ENCODE results near the gene DCLRE1C. TPM values are rescaled to one million over a fixed set of nuclear protein-coding genes. Genes with fewer than 3 reads are reported as not detected.
"Not testable (repeated sequence)": the region's sequence is repeated elsewhere in the genome, so short reads cannot be mapped to it uniquely, and the experiment has no call there.

The DCLRE1C gene
- total and polyA plus RNA-seq, 4 experiments from 2014 or later = 12.3 to 34.9 (median 27.9) TPM

DNA sequence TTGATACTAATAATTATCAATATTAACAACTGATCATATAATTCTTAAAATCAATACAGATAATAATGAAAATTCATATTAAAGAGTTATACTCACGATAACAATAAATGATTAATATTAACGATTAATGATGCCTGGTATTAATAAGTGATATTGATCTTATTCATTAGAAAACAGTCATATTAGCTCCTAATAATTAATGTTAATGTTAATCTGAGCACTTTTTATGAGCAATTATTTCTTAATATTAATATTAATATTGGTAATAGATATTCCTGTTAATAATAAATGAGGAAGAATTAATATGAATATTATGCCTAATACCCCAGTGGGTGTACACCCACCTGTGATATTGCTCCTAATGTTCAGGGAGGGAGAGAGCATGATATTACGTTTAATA lies 28.8 kb upstream of the DCLRE1C start:
- no peaks in the 10 kb centered on the region for H3K4me1 ChIP-seq (ENCODE audit: insufficient read depth, low read length)
- DNase-seq = no peak
- no peaks in the 10 kb centered on the region for H3K36me3 Mint-ChIP-seq
- H3K27me3 Mint-ChIP-seq = peaks cover 0 to 9% of the 10 kb centered on the region in 2 donors
- no peaks in the 10 kb centered on the region for H3K9me3 ChIP-seq (ENCODE audit: control insufficient read depth in 1 of 2, low read length in 2 of 2)
- H3K27ac Mint-ChIP-seq = no peak overlapping the region
- ChIA-PET POLR2A (ENCODE audit: partially characterized antibody) (no interaction called here), CTCF (ENCODE audit: partially characterized antibody) (interaction anchor here (1.0 kb wide), 1 partner anchor 9 kb away, joined by 3 read pairs; no protein-coding TSS in a partner anchor)
- no peaks in the 10 kb centered on the region for H3K9me3 Mint-ChIP-seq
- no peak overlapping the region for H3K27ac ChIP-seq (ENCODE audit: low read depth, low read length)
- intact Hi-C loops (cut with micrococcal nuclease) = no loop called here
- no peak overlapping the region for H3K4me3 ChIP-seq (ENCODE audit: low read length in 2 of 2)
- no peaks in the 10 kb centered on the region for H3K27me3 ChIP-seq (ENCODE audit: insufficient read depth, low read length)
- no peaks in the 10 kb centered on the region for H3K4me1 Mint-ChIP-seq
- H3K36me3 ChIP-seq (ENCODE audit: insufficient read depth, low read length) = no peaks in the 10 kb centered on the region
- no peak overlapping the region for H3K4me3 Mint-ChIP-seq

- Histone ChIP-seq H3K27me3 (ENCODE audit: insufficient read depth, low read length) (no peaks in the 10 kb centered on the region), H3K9me3 (ENCODE audit: control insufficient read depth in 1 of 2, low read length in 2 of 2) (no peaks in the 10 kb centered on the region), H3K4me1 (ENCODE audit: insufficient read depth, low read length) (no peaks in the 10 kb centered on the region), H3K4me3 (ENCODE audit: low read length in 2 of 2) (no peak overlapping the region), H3K36me3 (ENCODE audit: insufficient read depth, low read length) (no peaks in the 10 kb centered on the region), H3K27ac (ENCODE audit: low read depth, low read length) (no peak overlapping the region)
- no peak for DNase-seq
- H3K9me3 Mint-ChIP-seq = no peaks in the 10 kb centered on the region
- H3K27ac Mint-ChIP-seq = peak overlapping the region in 1 of 7 donors; percentile 9
- H3K4me1 Mint-ChIP-seq = no peaks in the 10 kb centered on the region
- H3K4me3 Mint-ChIP-seq = no peak overlapping the region
- POLR2A ChIA-PET (ENCODE audit: partially characterized antibody) = no interaction called here
- peaks cover 13 to 24% of the 10 kb centered on the region in 2 donors for H3K27me3 Mint-ChIP-seq
- no peaks in the 10 kb centered on the region for H3K36me3 Mint-ChIP-seq
- CTCF ChIA-PET (ENCODE audit: partially characterized antibody) = no interaction called here
- intact Hi-C loops (cut with micrococcal nuclease) = no loop called here
Observed at GRCh38 chr10:14975672-14976273, 21.9 kb upstream of the DCLRE1C start.

GRCh38 chr10:14974153-14974998 lies 20.5 kb upstream of the DCLRE1C start:
- H3K27me3 ChIP-seq (ENCODE audit: insufficient read depth, low read length); H3K9me3 ChIP-seq (ENCODE audit: control insufficient read depth in 1 of 2, low read length in 2 of 2); DNase-seq; POLR2A ChIA-PET (ENCODE audit: partially characterized antibody); H3K9me3 Mint-ChIP-seq; H3K36me3 ChIP-seq (ENCODE audit: insufficient read depth, low read length); H3K4me1 Mint-ChIP-seq; intact Hi-C loops (cut with micrococcal nuclease); H3K4me1 ChIP-seq (ENCODE audit: insufficient read depth, low read length); H3K27ac Mint-ChIP-seq; H3K4me3 Mint-ChIP-seq; H3K36me3 Mint-ChIP-seq; H3K4me3 ChIP-seq (ENCODE audit: low read length in 2 of 2); H3K27ac ChIP-seq (ENCODE audit: low read depth, low read length): not testable (repeated sequence)
- H3K27me3 Mint-ChIP-seq = peaks cover 15 to 24% of the 10 kb centered on the region in 2 donors
- CTCF ChIA-PET (ENCODE audit: partially characterized antibody) = interaction anchor here (0.6 to 4.2 kb wide), 7 partner anchors 8 to 489 kb away, joined by 3 to 22 read pairs (median 3); partner anchors contain the start of genes DCLRE1C and MEIG1

- Mint-ChIP-seq H3K4me3 (no peak overlapping the region), H3K4me1 (peaks cover 0 to 6% (median 3%) of the 10 kb centered on the region in 4 donors), H3K27ac (no peak overlapping the region), H3K9me3 (no peaks in the 10 kb centered on the region), H3K36me3 (no peaks in the 10 kb centered on the region), H3K27me3 (peaks cover 13 to 21% of the 10 kb centered on the region in 2 donors)
- Histone ChIP-seq H3K27me3 (ENCODE audit: insufficient read depth, low read length) (no peaks in the 10 kb centered on the region), H3K36me3 (ENCODE audit: insufficient read depth, low read length) (no peaks in the 10 kb centered on the region), H3K27ac (ENCODE audit: low read depth, low read length) (no peak overlapping the region), H3K4me1 (ENCODE audit: insufficient read depth, low read length) (peaks cover 3% of the 10 kb centered on the region), H3K9me3 (ENCODE audit: control insufficient read depth in 1 of 2, low read length in 2 of 2) (no peaks in the 10 kb centered on the region), H3K4me3 (ENCODE audit: low read length in 2 of 2) (no peak overlapping the region)
- POLR2A ChIA-PET (ENCODE audit: partially characterized antibody) = interaction anchor here (1.1 to 1.3 kb wide), 2 partner anchors 12 to 93 kb away, joined by 3 read pairs; partner anchors contain the start of genes MEIG1 and SUV39H2
- intact Hi-C loops (cut with micrococcal nuclease) = loop anchor here (1.0 kb wide), 1 partner anchor 473 kb away; no protein-coding TSS in a partner anchor
- DNase-seq = peak in 4 of 5 donors; percentile 38 to 48 (median 44)
- CTCF ChIA-PET (ENCODE audit: partially characterized antibody) = interaction anchor here (0.5 to 4.2 kb wide), 21 partner anchors 9 to 776 kb away, joined by 3 to 22 read pairs (median 4); partner anchors contain the start of genes DCLRE1C, MEIG1 and SUV39H2
Observed at GRCh38 chr10:14971867-14972448, 18.1 kb upstream of the DCLRE1C start.

- H3K27ac ChIP-seq (ENCODE audit: low read depth, low read length) = no peak overlapping the region
- H3K4me3 Mint-ChIP-seq = no peak overlapping the region
- no peaks in the 10 kb centered on the region for H3K36me3 Mint-ChIP-seq
- DNase-seq = no peak
- intact Hi-C loops (cut with micrococcal nuclease) = no loop called here
- H3K4me1 ChIP-seq (ENCODE audit: insufficient read depth, low read length) = peaks cover 3% of the 10 kb centered on the region
- H3K9me3 Mint-ChIP-seq = peaks cover 0 to 3% (median 0%) of the 10 kb centered on the region in 8 donors
- H3K27ac Mint-ChIP-seq = no peak overlapping the region
- ChIA-PET POLR2A (ENCODE audit: partially characterized antibody) (no interaction called here), CTCF (ENCODE audit: partially characterized antibody) (no interaction called here)
- no peaks in the 10 kb centered on the region for H3K9me3 ChIP-seq (ENCODE audit: control insufficient read depth in 1 of 2, low read length in 2 of 2)
- H3K36me3 ChIP-seq (ENCODE audit: insufficient read depth, low read length) = no peaks in the 10 kb centered on the region
- no peak overlapping the region for H3K4me3 ChIP-seq (ENCODE audit: low read length in 2 of 2)
- peaks cover 0 to 2% of the 10 kb centered on the region in 2 donors for H3K27me3 Mint-ChIP-seq
- no peaks in the 10 kb centered on the region for H3K27me3 ChIP-seq (ENCODE audit: insufficient read depth, low read length)
- H3K4me1 Mint-ChIP-seq = peaks cover 0 to 10% (median 5%) of the 10 kb centered on the region in 4 donors
Observed at GRCh38 chr10:14967897-14968296, 14.0 kb upstream of the DCLRE1C start.

GRCh38 chr10:14959221-14960057 lies 5.5 kb upstream of the DCLRE1C start, which contains the start of gene MEIG1:
Gene MEIG1 (plus strand): TSS chr10:14959388. CDS start chr10:14966469, 7,081 bp downstream.
- Mint-ChIP-seq H3K4me1 (peaks cover 20 to 40% (median 29%) of the 10 kb centered on the region in 4 donors), H3K36me3 (peaks cover 0 to 7% of the 10 kb centered on the region in 2 donors)

More at GRCh38 chr10:14959221-14960057, 5.5 kb upstream of the DCLRE1C start, which contains the start of gene MEIG1:
- Histone ChIP-seq H3K4me1 (ENCODE audit: insufficient read depth, low read length) (peaks cover 15% of the 10 kb centered on the region), H3K27ac (ENCODE audit: low read depth, low read length) (peak within 1 kb of the TSS; percentile 92), H3K27me3 (ENCODE audit: insufficient read depth, low read length) (no peaks in the 10 kb centered on the region), H3K9me3 (ENCODE audit: control insufficient read depth in 1 of 2, low read length in 2 of 2) (no peaks in the 10 kb centered on the region), H3K36me3 (ENCODE audit: insufficient read depth, low read length) (no peaks in the 10 kb centered on the region), H3K4me3 (ENCODE audit: low read length in 2 of 2) (peak within 1 kb of the TSS; percentile 79 to 98)
- DNase-seq = peak; percentile 87 to 92 (median 88)
- H3K9me3 Mint-ChIP-seq = no peaks in the 10 kb centered on the region
- peak within 1 kb of the TSS; percentile 93 to 99 (median 96) for H3K27ac Mint-ChIP-seq
- ChIA-PET CTCF (ENCODE audit: partially characterized antibody) (interaction anchor here (0.9 to 4.5 kb wide), 6 partner anchors 10 to 150 kb away, joined by 3 to 22 read pairs (median 4); partner anchors contain the start of genes CDNF, HSPA14, MSANTD7 and SUV39H2), POLR2A (ENCODE audit: partially characterized antibody) (interaction anchor here (0.6 to 2.5 kb wide), 12 partner anchors 11 to 1657 kb away, joined by 3 to 20 read pairs (median 4); partner anchors contain the start of genes CDNF, HSPA14, MSANTD7 and SUV39H2)
- intact Hi-C loops (cut with micrococcal nuclease) = loop anchor here (1.0 to 10.0 kb wide), 7 partner anchors 121 to 1375 kb away; partner anchors contain the start of genes CDNF, HSPA14, MSANTD7 and NMT2
- peak within 1 kb of the TSS; percentile 93 to 99 (median 96) for H3K4me3 Mint-ChIP-seq
- no peaks in the 10 kb centered on the region for H3K27me3 Mint-ChIP-seq
